Activated CD8-positive, alpha-beta memory T cell treated with anti-CD3 and anti-CD28 coated beads, Interleukin-2, amount 50 U/mL, for 24 hours (primary cell): ENCODE results near the gene ARHGAP23.
"Not testable (repeated sequence)": the region's sequence is repeated elsewhere in the genome, so short reads cannot be mapped to it uniquely, and the experiment has no call there.

Source experiments
- DNase-seq: peaks from one replicate; pipeline ENCODE4 v3.0.0-alpha.2; 2020; ENCODE audit errors: extremely low read depth

The ARHGAP23 gene

DNA sequence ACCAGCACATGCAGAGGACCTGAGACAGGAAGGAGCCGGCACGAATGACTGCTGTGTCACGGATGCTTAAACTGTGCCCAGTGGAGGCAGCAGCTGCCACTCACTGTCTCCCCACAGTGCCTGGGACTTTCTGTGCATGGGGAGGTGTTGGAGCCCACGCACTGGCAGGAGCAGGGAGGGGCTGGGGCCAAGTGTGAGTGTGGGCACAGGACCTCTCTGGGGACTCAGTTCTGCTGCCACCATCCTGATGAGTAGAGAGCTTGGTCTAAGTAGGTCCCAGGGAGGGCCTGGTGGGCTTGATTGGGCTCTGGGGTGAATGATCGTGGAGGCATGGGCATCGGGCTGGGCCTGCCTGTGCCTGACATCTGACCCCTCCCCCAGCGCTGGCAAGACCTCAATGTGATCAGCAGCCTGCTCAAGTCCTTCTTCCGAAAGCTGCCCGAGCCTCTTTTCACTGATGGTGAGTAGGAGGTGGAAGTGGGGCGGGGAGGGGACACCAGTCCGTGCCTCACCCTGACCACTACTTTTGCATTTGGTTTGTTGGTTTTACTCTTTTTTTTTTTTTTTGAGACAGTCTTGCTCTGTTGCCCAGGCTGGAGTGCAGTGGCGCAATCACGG, 57.5 kb downstream of the ARHGAP23 start:
- not testable (repeated sequence) for DNase-seq

DNA sequence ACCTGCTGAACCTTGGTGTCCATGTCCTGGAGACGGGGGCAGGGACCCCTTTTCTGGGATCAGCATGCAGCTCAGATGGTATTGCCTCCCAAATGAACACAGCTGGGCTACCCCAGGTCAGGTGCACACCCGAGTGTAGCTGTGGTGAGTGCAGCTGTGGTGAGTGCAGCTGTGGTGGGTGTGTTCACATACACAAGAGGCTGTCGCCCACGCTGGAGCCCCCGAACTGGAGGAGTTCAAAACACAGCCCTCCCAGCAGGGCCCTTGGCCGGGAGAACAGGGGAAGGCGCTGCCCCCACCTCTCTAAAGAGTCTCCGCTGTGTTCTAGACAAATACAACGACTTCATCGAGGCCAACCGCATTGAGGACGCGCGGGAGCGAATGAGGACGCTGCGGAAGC, 61.5 kb downstream of the ARHGAP23 start:
- not testable (repeated sequence) for DNase-seq

DNA sequence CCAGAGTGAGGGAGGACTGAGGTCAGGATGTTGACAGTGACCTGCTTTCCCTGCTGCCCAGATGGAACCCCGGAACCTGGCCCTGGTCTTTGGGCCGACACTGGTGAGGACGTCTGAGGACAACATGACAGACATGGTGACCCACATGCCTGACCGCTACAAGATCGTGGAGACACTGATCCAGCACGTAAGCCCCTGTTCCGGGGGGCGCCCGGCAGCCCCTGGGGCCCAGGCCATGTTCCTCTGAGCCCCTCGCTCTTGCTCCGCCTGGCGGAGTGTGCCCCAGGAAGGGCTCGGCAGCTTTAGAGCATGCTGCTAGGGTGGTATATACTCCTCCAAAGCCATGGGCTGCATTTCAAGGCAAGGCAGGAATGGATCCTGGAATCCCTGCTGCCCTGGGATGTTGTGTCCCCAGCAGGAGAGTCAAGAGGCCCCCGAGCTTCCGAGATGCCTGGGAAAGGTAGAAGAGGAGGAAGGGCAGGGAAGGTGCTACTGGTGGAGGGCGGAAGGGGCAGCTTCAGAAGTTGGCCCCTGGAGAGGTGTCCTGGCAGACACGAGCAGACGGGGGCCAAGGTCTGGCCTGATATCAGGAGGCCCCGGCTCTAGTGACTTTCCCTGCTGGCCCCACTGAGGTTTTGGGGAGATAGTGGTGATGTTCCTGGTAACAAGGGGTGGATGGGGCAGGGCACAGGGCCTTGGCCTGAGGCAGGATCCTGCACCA, 63.2 kb downstream of the ARHGAP23 start:
- not testable (repeated sequence) for DNase-seq

DNA sequence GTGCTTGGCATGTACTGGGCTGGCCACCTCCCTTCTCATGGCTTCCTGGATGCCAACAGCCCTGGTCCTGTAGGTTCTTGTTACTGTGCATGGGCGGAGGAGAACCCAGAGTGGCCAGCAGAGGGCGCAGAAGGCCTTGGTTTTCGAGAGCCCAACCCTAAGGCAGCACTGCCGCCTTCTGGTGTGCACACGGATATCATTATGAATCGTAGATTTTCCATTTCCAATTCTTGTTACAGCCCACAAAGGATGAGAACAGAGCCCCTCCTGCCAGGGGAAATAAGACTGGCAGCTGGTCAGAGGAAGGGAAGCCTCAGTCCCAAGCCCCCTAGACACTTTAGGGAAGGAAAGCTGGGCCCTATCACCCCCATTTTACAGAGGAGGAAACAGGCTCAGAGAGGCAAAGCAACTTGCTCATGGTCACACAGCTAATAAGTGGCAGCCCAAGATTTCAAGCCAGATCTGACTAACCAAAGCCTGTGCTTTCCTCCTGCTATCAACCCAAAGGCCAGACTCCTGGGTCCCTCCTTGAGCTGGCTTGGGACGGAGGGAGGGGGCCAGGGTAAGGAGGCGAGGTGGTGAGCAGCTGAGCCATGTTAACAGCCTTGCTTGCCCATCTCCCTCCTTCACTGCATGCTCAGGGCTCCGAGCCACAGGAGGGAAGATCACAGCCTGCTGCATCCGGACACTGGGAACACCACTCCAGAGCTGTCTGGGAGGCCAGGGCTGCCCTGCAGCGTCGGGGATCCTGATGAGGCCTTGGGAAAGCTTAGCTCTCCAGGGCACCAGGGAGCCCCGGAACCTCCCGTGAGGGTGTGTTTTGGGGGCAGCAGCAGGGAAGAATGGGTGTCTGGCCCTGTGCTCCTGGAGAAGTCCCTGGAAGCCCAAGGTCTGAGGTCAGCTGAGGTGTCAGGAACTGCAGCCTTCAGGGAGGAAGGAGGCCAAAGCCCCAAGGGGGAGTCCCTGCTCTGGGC, 64.1 kb downstream of the ARHGAP23 start:
- DNase-seq, result peak; percentile 82

DNA sequence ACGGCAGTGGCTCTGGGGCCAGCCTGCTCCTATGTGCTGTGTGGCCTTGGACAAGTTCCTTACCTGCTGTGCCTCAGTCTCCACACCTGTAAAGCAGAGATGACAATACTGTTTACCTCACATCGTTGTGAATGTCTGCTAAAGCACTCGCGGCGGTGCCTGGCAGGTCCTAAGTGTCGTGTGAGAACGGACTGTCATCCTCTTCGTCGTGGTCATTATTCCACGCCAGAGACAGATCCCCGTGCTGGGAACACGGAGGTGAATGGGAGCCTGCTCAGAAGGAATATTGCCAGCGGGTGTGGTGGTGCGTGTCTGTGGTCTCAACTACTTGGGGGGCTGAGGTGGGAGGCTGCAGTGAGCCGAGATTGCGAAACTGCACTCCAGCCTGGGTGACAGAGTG, 65.9 kb downstream of the ARHGAP23 start:
- DNase-seq, result not testable (repeated sequence)

DNA sequence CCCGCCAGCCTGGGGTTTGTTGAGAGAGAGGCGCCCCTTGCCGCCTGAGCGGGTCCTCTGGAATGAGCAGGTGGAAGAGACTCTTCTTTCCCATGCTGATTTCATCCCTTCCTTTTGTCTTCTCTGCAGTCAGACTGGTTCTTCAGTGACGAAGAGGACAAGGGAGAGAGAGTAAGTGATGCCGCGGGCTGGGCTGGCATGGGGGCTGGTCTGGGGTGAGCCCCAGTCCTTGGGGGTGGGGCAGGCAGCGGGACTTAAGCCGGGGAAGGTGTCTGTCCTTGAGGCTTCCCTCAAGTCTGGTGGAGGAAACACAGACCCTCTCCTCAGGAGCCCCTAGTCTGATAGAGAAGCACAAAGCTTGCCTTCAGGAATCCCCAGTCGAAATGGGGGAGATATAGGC, 69.4 kb downstream of the ARHGAP23 start:
- DNase-seq, result not testable (repeated sequence)

DNA sequence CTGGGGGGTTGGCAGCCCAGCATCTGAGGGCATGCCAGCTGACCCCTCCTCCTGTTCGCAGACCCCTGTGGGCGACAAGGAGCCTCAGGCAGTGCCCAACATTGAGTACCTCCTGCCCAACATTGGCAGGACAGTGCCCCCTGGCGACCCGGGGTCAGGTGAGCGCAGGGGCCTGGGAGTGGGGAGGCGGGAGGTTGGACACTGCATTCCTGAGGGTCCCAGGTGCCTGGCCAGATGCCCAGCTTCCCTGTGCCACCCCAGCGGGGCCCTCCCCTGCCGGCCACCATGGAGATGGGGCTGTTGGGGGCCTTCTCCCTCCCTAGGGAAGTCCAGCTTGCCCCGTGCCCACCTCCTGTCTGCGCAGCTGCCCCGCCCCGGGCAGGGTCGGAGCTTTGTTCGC, 70.1 kb downstream of the ARHGAP23 start:
- no peak for DNase-seq

DNA sequence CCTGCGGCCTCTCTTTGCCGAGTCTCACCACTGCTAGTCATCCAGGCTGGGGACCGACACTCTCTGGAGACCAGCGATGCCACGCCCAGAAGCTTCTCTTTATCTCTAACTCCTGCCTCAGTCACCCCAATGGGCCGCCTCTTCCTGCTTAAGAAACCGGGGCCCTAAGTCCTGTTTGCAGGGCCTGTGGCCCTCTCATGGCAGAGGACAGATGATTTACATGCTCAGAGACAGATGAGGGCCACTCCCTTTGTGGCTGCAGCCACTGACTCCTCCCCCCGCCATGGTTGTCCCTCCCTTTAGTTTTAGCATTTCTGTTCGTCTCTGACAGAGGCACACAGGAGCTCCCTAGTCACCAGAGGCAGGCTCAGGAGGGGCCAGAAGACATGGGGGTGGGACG, 71.0 kb downstream of the ARHGAP23 start:
- DNase-seq, result not testable (repeated sequence)

DNA sequence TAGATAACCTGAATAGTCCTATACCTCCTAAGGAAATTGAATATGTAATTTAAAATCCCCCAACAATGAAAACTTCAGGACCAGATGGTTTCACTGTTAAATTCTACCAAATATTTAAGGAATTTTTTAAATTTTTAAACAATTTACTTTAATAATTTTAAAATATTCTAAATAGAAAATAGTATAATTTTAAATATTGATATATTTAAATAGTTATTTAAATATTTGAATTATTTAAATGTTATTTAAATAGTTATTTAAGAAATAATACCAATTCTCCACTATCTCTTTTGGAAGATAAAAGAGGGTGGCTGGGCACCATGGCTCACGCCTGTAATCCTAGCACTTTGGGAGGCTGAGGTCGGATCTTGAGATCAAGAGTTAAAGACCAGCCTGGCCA, 73.5 kb downstream of the ARHGAP23 start:
- not testable (repeated sequence) for DNase-seq

DNA sequence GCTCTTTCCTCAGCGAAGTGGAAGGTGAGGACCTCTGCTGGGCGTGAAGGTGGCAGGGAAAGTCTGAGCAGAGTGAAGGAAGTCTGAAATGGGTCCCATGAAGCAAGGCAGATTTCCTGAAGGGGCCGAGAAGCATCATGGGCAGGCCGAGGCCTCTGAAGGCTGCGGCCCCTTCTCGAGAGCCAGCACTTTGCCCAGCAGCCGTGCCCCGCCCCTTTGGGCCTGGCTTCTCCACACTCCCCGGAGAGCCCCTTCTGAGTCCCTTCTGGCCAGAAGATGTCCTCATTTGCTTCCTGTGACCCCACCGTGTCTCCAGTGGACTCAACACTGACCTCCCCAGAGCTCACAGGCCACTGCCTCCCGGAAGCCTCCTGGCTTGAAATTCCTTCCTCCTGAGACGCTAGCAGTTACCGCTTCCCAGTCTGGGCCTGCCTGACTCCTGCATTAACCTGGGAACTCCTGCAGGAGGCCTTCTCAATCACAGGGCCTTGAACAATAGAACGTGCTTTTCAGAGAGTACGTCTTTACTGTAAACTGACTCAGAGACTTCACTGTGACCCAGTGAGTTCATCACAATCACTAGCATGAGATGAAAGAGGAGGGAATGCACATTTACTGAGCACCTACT, 75.1 kb downstream of the ARHGAP23 start:
- not testable (repeated sequence) for DNase-seq

DNA sequence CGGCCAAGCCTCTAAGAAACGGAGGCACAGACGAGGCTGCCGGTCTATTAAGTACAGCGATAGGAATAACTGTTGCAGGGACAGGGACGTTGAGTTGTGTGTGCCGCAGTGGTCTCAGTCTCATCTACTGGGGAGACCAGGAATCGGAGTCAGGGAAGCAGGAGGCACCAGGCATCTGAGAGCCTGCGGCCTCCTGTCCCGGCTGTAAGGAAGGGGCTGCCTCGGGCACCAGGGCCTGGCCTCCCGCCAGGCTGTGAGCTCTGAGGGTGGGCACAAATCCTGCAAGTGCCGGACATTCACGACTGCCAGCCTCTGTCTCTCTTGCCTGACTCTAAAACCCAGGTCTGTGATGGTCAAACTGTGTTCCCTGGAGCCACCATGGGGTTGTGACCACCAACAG, 76.0 kb downstream of the ARHGAP23 start:
- no peak for DNase-seq

DNA sequence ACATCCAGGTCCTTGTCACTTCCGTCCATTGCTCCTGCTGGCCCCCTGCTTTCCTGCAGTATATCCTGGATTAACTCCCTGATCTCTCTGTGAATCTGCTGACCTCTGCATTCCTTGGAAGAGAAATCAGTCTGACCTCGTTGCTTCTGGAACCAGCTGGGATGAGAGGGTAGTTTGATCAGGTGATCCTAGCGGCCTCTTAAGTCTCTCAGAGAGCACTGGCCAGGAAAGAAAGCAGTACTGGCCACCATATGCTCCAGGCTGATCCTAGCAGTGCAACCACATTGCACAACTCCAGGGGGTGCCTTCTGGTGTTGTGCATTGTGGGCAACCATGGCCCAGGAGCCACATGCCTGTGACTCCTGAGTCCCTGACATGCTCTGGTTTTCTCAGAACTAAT, 79.2 kb downstream of the ARHGAP23 start:
- DNase-seq, result no peak

DNA sequence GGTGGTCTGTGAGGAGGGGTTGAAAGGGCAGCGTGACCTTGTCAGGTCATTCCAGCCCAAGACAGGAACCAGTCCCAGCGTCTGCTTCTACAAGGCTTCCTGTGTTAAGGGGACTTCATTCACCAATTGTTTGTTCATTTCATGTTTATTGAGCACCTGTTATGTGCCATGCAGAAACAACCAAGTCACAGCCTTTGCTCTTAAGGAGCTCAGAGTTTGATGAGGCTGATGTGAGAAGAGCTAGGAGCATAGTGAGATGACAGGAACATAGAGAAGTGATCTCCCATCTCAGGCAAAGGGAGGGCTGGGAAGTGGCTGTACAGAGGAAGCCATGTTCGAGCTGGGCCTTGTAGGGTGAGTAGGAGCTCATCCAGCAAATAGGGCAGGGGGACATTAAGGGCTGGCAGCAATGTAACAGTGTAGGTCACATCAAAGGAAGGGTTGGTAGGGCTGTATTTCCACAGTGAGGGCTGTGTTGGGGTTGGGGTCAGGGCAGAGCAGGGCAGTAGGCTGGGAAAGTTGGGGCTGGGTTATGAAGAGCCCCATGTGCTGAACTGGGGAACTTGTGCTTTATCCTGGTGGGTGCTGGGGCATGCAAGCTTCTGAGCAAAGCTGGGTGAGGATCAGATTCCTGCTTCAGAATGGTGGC, 79.8 kb downstream of the ARHGAP23 start:
- no peak for DNase-seq

DNA sequence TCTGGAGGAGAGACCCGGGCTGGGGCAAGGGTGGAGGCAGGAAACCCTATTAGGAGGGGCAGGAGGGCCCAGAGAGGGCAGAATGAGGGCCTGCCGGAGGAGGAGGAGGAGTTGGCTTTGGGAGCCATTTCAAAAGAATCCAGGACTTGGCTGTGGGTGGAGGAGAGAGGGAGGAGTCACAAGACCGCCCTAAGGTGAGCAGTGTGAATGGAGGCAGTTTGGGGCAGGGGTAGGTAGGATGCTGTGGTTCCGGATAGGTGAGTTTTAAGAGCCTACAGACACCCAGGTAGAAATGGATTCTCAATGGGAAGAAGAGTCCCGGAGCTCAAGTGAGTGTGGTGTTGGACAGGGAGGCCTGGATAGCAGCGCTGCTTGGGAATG, 80.3 kb downstream of the ARHGAP23 start:
- DNase-seq, result no peak

DNA sequence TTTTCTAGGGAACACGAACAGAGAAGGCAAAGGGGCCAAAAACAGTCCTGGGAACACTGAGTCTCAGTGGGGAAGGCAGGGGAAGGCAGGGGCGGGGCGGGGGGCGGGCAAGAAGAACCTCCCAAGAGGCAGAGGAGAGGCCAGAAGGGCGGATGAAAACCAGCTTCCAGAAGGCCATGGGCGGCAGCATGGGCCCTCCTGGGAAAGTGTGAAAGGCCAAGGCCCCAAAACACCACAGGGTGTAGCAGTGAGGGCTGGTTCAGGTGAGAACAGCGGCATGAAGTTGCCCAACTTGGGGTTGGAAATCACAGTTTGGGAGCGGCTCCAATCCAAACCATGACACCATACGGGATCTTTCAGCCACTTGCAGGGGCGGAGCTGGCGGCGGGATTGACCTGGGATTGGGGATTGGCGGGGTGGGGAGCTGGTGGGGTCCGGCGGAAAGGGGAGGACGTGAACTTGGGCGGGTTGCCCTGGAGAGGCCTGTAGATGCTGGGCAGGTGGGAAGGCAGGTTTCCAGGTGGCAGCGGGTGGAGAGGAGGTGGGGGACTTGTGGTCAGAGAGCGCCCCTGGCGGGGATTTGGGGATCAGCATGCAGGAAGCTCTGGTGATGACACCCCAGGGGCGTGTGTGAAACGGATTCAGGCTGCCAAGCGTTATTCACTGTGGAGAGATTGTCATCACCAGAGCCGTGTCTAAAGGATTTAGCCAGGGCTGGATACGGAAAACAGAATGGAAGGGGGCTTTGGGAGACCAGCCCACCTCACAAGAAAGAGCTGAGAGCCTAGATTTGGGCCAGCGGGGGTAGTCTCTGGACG, 80.9 kb downstream of the ARHGAP23 start:
- DNase-seq, result peak; percentile 39

DNA sequence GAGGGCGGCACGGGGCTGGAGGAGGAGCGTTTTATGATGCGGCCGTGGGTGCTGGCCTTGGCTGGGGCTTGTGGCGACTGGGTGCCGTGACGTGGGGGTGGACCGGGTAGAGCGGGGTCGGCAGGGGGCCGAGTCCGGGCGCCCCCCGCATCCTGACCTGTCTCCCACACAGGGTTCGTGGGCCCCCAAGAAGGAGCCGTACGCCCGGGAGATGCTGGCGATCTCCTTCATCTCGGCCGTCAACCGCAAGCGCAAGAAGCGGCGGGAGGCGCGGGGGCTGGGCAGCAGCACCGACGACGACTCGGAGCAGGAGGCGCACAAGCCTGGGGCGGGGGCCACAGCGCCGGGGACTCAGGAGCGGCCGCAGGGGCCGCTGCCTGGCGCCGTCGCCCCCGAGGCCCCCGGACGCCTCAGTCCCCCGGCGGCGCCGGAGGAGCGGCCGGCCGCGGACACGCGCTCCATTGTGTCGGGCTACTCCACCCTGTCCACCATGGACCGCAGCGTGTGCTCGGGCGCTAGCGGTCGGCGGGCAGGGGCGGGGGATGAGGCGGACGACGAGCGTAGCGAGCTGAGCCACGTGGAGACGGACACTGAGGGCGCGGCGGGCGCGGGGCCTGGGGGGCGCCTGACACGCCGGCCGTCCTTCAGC, 81.6 kb downstream of the ARHGAP23 start:
- no peak for DNase-seq

DNA sequence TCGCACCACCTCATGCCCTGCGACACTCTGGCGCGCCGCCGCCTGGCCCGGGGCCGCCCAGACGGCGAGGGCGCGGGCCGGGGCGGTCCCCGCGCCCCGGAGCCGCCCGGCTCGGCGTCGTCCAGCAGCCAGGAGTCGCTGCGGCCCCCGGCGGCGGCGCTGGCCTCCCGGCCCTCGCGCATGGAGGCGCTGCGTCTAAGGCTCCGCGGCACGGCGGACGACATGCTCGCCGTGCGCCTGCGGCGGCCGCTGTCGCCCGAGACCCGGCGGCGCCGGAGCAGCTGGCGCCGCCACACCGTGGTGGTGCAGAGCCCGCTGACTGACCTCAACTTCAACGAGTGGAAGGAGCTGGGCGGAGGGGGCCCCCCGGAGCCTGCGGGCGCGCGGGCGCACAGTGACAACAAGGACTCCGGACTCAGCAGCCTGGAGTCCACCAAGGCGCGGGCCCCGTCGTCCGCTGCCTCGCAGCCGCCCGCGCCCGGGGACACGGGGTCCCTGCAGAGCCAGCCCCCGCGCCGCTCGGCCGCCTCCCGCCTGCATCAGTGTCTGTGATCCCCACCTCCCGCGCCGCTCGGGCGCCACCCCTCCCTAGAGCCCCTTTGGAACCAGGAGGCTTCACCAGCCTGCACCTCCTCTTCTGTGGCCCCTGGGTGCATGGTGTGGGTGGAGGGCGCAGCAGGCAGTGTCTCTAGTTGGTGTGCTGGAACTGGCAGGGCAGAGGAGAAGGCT, 82.3 kb downstream of the ARHGAP23 start:
- DNase-seq, result no peak

DNA sequence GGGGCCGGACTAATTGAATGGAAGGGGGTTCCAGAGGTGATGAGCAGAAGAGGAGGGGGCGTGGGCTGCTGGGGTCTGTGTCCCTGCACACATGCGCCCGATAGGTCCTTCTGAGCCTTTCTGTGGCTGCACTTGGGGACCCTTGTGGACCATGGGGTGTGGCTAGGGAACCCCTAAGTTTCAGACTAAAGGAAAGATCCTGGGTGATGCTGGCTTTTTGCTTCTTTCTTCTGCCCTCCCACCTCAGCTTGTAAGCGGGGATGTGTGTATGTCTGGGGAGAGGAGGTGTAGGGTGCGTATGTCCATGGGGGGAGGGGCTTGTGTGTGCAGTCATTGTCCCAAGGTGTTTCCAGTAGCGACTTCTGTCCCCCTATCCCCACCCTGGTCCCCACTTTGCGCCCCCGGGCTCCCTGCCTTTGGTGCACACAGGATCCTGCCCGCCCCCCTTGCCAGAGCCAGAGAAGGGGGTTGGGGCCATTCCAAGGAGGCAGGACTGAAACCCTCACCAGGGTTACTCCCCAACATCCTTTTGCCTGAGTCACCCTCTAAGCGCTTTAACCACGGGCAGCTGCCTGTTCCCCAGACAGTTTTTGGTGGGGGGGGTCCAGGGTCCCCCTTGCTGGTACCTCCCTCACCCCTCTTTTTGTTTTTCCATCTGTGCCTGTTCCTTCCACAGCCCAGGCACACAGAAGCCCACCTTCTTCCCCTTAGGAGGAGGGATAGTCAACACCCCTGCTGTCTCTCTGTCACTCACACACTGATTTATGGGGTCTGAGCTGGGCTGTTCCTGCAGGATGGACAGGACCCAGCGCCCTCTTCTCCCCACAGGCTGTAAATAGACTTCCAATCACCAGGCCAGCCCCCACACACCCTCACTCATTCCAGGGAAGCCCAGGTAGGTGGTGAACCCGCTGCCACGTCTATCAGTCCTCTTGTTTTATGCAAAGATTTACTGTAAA, 83.2 kb downstream of the ARHGAP23 start:
- no peak for DNase-seq
